A549 (cell line): Measurements from ENCODE around the gene TRIM54. TPM values are rescaled to one million over a fixed set of nuclear protein-coding genes. Genes with fewer than 3 reads are reported as not detected.

Experiments used
- ATAC-seq, 2 experiments: fragments of 200-7000 bp in 1 of 2; fragments of >200 bp in 1 of 2; cut with Nextera tagmentation in 1 of 2; cut with Tn5 transposase in 1 of 2; 3 replicates each; pipeline versions ENCODE4 v1.8.0 to v1.9.1; 2018 to 2020; ENCODE audit warnings: mild to moderate bottlenecking in 1 of 2, moderate library complexity in 1 of 2
- CTCF ChIA-PET: fragments of 300-600 bp; sonication (Branson Sonifier 250); formaldehyde crosslinking; extraction: SDS; loops from one replicate; lab custom pipeline; 2021; ENCODE audit warnings: antibody characterized with exemption, inconsistent platforms; lab: Yijun Ruan, JAX
- POLR2A ChIA-PET: fragments of 350-600 bp; formaldehyde crosslinking; extraction: SDS; loops from one replicate; lab custom pipeline; 2021; ENCODE audit warnings: antibody characterized with exemption, inconsistent platforms; lab: Yijun Ruan, JAX
- DNase-seq, 2 experiments: peaks; one replicate each; pipeline versions ENCODE4 v3.0.0 to v3.0.0-alpha.2; 2011 to 2016; ENCODE audit warnings: low read depth in 1 of 2, low spot score in 1 of 2
- FAIRE-seq: peaks from 2 replicates; lab custom pipeline; 2011; peaks lifted over from hg19 to GRCh38; lab: Jason Lieb, UNC
- H3K27ac ChIP-seq, 2 experiments: fragments of >200 bp; sonication (Bioruptor Twin); formaldehyde crosslinking; 3 replicates each; pipeline ENCODE4 v1.5.1; 2016 to 2017
- H3K4me1 ChIP-seq: fragments of >200 bp; sonication (Bioruptor Twin); formaldehyde crosslinking; 3 replicates; pipeline ENCODE4 v1.6.1; 2016
- H3K4me2 ChIP-seq: fragments of >200 bp; sonication (Bioruptor Twin); formaldehyde crosslinking; 3 replicates; pipeline ENCODE4 v1.6.1; 2016
- H3K4me3 ChIP-seq: fragments of >200 bp; sonication (Bioruptor Twin); formaldehyde crosslinking; 3 replicates; pipeline ENCODE4 v1.5.1; 2016
- H3K9me3 ChIP-seq: fragments of >200 bp; sonication (Bioruptor Twin); formaldehyde crosslinking; 3 replicates; pipeline ENCODE4 v1.6.1; 2016
- CBX2 ChIP-seq: fragments of 200-600 bp; sonication (generic); IDR thresholded peaks from 2 replicates; pipeline ENCODE4 v1.6.1; 2016; ENCODE audit warnings: low read depth, mild to moderate bottlenecking, borderline replicate concordance
- ESRRA ChIP-seq: fragments of 150-350 bp; IDR thresholded peaks from 2 replicates; pipeline ENCODE4 v1.6.1; 2014; ENCODE audit warnings: mild to moderate bottlenecking, low read length, borderline replicate concordance
- FOSL2 ChIP-seq, 2 experiments: fragments of 450-650 bp in 1 of 2; fragments of >200 bp in 1 of 2; sonication (Bioruptor Twin) in 1 of 2; formaldehyde crosslinking; IDR thresholded peaks; 2 replicates each; pipeline versions ENCODE4 v1.5.0 to v1.6.1; 2016 to 2020; ENCODE audit warnings: mild to moderate bottlenecking in 1 of 2, moderate library complexity in 1 of 2
- FOXS1 ChIP-seq: fragments of 250-450 bp; sonication (Bioruptor Pico); IDR thresholded peaks from 2 replicates; pipeline ENCODE4 v1.5.0; 2020; ENCODE audit warnings: mild to moderate bottlenecking, moderate library complexity
- HDAC2 ChIP-seq: fragments of 200-600 bp; sonication (generic); IDR thresholded peaks from 2 replicates; pipeline ENCODE4 v1.6.1; 2016
- HEYL ChIP-seq: fragments of 250-450 bp; sonication (Bioruptor Pico); IDR thresholded peaks from 2 replicates; pipeline ENCODE4 v1.8.0; 2021; ENCODE audit warnings: mild to moderate bottlenecking, moderate library complexity
- HOXA7 ChIP-seq: fragments of 250-450 bp; sonication (Bioruptor Pico); IDR thresholded peaks from 2 replicates; pipeline ENCODE4 v1.5.0; 2020; ENCODE audit warnings: mild to moderate bottlenecking, moderate library complexity
- JUN ChIP-seq, 2 experiments: fragments of >200 bp; sonication (Bioruptor Twin); formaldehyde crosslinking; IDR thresholded peaks; 2 replicates in 1 of 2; 3 replicates in 1 of 2; pipeline ENCODE4 v1.6.1; 2016 to 2017
- JUNB ChIP-seq: fragments of >200 bp; sonication (Bioruptor Twin); formaldehyde crosslinking; IDR thresholded peaks from 2 replicates; pipeline ENCODE4 v1.6.1; 2016
- MAFK ChIP-seq: fragments of 450-650 bp; IDR thresholded peaks from 2 replicates; pipeline ENCODE4 v1.6.1; 2014; ENCODE audit not compliant: partially characterized antibody
- NR3C1 ChIP-seq: fragments of >200 bp; sonication (Bioruptor Twin); formaldehyde crosslinking; IDR thresholded peaks from 3 replicates; pipeline ENCODE4 v1.6.1; 2017
- POLR2A ChIP-seq: IDR thresholded peaks from 2 replicates; pipeline ENCODE4 v1.6.1; 2012; ENCODE audit warnings: mild to moderate bottlenecking, low read length
- RFX5 ChIP-seq: fragments of 450-650 bp; IDR thresholded peaks from 2 replicates; pipeline ENCODE4 v1.7.1; 2014; ENCODE audit warnings: antibody characterized with exemption, mild to moderate bottlenecking, moderate library complexity
- SREBF2 ChIP-seq: fragments of 450-650 bp; IDR thresholded peaks from 2 replicates; pipeline ENCODE4 v1.6.1; 2014; ENCODE audit warnings: mild to moderate bottlenecking, moderate library complexity
- TFCP2L1 ChIP-seq: fragments of 250-450 bp; sonication (Bioruptor Pico); IDR thresholded peaks from 2 replicates; pipeline ENCODE4 v1.5.0; 2021; ENCODE audit warnings: mild to moderate bottlenecking
- ZNF302 ChIP-seq: fragments of 250-450 bp; sonication (Bioruptor Pico); IDR thresholded peaks from 2 replicates; pipeline ENCODE4 v1.9.0; 2021; ENCODE audit warnings: inconsistent platforms, mild to moderate bottlenecking, moderate library complexity
- WGBS: methylation state at CpG from one replicate; pipeline ENCODE4 v1.1.6; 2017; ENCODE audit errors: missing lambda C conversion rate; 5-methylcytosine and 5-hydroxymethylcytosine counted together
- polyA minus RNA-seq: library from RNA; depleted of rRNA, polyadenylated mRNA; stranded (reverse); fragments of >200 nt; gene quantifications from 2 replicates; pipeline ENCODE4 v1.2.3, GENCODE V29; 2011; rRNA and poly(A)+ RNA removed
- polyA plus RNA-seq, 4 experiments: library from polyadenylated mRNA; depleted of rRNA in 3 of 4; stranded (reverse); fragments of >200 nt; fragmentation: RNase III in 1 of 4; extraction: RNeasy Plus Mini Kit Qiagen cat#74134 plus additional on column Dnase treatment in 1 of 4; gene quantifications; 2 replicates in 3 of 4; 3 replicates in 1 of 4; pipeline ENCODE4 v1.2.3, GENCODE V29; 2011 to 2017
- TF ChIP-seq, protein P1 (sequence below): fragments of 200-600 bp; sonication (generic); IDR thresholded peaks from 2 replicates; pipeline ENCODE4 v1.6.1; 2016; ENCODE audit warnings: antibody characterized with exemption, mild to moderate bottlenecking, moderate library complexity
- TF ChIP-seq, protein P2 (sequence below): IDR thresholded peaks from 2 replicates; pipeline ENCODE4 v1.6.1; 2012
- TF ChIP-seq, protein P3 (sequence below): IDR thresholded peaks from 2 replicates; pipeline ENCODE4 v1.6.1; 2012
- TF ChIP-seq, protein P4 (sequence below): fragments of 250-450 bp; sonication (Bioruptor Pico); IDR thresholded peaks from 2 replicates; pipeline ENCODE4 v1.5.0; 2021; ENCODE audit warnings: mild to moderate bottlenecking, moderate library complexity, borderline replicate concordance
- TF ChIP-seq, protein P5 (sequence below): fragments of 450-650 bp; IDR thresholded peaks from 2 replicates; pipeline ENCODE4 v1.6.1; 2014; ENCODE audit warnings: antibody characterized with exemption

The TRIM54 gene, protein sequence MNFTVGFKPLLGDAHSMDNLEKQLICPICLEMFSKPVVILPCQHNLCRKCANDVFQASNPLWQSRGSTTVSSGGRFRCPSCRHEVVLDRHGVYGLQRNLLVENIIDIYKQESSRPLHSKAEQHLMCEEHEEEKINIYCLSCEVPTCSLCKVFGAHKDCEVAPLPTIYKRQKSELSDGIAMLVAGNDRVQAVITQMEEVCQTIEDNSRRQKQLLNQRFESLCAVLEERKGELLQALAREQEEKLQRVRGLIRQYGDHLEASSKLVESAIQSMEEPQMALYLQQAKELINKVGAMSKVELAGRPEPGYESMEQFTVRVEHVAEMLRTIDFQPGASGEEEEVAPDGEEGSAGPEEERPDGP
- polyA plus RNA-seq (2011; rRNA removed) (0.05 and 0.14 TPM in 2 replicates), polyA plus RNA-seq (2017; fragmentation: RNase III; extraction: RNeasy Plus Mini Kit Qiagen cat#74134 plus additional on column Dnase treatment) (0.07 to 0.13 TPM (median 0.11 TPM) in 3 replicates), polyA minus RNA-seq (0.19 and 0.29 TPM in 2 replicates)
- 0.11 and 0.17 TPM in 2 replicates for polyA plus RNA-seq (2012; cell fraction: cytosol; rRNA removed)
- 0.26 and 0.39 TPM in 2 replicates for polyA plus RNA-seq (2012; cell fraction: nucleus; rRNA removed)

DNA sequence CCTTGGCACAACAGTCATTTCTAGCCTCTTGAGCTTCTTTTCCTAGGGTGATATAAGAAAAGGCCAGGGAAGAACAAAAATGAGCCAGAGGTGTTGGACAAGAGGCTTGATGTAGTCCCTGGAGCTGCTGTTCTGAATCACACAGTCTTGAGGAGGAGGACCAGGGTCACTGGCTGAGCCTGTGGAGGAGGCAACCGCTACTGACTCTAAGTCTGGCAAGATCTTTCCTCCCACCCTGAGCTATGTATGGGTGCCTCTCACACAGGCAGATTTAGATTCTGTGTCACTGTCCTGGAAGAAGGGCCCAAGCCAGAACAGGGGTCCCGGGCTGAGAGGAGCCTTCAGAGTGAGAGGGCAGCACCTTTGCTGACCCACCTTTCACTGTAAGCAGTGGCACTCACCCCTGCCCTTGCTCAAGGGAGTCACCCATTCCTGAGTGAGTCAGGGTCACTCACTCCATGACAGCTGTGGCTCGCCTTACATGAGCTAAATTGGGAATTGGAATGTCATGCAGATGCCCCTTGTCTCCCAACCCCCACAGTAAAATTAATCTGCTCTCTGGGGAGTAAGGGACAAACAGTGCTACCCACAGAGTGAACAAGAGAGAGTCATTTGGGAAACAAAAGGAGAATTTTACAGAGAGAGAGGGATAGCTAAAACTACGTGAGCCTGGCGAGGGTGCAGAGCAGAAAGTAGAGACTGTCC is at the start of gene TRIM54:
TRIM54 (plus strand) TSS at position 575 of the 705 bp plus-strand sequence. CDS start 303 bp downstream, outside the sequence.
- peak within 1 kb of the TSS; percentile 51 for H3K4me2 ChIP-seq
- no peaks in the 10 kb centered on the region for H3K9me3 ChIP-seq
- TF ChIP-seq, protein P1, sequence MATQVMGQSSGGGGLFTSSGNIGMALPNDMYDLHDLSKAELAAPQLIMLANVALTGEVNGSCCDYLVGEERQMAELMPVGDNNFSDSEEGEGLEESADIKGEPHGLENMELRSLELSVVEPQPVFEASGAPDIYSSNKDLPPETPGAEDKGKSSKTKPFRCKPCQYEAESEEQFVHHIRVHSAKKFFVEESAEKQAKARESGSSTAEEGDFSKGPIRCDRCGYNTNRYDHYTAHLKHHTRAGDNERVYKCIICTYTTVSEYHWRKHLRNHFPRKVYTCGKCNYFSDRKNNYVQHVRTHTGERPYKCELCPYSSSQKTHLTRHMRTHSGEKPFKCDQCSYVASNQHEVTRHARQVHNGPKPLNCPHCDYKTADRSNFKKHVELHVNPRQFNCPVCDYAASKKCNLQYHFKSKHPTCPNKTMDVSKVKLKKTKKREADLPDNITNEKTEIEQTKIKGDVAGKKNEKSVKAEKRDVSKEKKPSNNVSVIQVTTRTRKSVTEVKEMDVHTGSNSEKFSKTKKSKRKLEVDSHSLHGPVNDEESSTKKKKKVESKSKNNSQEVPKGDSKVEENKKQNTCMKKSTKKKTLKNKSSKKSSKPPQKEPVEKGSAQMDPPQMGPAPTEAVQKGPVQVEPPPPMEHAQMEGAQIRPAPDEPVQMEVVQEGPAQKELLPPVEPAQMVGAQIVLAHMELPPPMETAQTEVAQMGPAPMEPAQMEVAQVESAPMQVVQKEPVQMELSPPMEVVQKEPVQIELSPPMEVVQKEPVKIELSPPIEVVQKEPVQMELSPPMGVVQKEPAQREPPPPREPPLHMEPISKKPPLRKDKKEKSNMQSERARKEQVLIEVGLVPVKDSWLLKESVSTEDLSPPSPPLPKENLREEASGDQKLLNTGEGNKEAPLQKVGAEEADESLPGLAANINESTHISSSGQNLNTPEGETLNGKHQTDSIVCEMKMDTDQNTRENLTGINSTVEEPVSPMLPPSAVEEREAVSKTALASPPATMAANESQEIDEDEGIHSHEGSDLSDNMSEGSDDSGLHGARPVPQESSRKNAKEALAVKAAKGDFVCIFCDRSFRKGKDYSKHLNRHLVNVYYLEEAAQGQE = no peak
- TF ChIP-seq POLR2A = no peak
- TF ChIP-seq, protein P2, sequence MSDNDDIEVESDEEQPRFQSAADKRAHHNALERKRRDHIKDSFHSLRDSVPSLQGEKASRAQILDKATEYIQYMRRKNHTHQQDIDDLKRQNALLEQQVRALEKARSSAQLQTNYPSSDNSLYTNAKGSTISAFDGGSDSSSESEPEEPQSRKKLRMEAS = no peak
- no peak for TF ChIP-seq ZNF302 (CRISPR knock-in tag)
- no peak for TF ChIP-seq HEYL (CRISPR knock-in tag)
- no peak for TF ChIP-seq JUNB
- no peak for TF ChIP-seq RFX5
- TF ChIP-seq, protein P3, sequence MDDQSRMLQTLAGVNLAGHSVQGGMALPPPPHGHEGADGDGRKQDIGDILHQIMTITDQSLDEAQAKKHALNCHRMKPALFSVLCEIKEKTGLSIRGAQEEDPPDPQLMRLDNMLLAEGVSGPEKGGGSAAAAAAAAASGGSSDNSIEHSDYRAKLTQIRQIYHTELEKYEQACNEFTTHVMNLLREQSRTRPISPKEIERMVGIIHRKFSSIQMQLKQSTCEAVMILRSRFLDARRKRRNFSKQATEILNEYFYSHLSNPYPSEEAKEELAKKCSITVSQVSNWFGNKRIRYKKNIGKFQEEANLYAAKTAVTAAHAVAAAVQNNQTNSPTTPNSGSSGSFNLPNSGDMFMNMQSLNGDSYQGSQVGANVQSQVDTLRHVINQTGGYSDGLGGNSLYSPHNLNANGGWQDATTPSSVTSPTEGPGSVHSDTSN = no peak
- no peak for TF ChIP-seq HDAC2
- TF ChIP-seq, protein P4, sequence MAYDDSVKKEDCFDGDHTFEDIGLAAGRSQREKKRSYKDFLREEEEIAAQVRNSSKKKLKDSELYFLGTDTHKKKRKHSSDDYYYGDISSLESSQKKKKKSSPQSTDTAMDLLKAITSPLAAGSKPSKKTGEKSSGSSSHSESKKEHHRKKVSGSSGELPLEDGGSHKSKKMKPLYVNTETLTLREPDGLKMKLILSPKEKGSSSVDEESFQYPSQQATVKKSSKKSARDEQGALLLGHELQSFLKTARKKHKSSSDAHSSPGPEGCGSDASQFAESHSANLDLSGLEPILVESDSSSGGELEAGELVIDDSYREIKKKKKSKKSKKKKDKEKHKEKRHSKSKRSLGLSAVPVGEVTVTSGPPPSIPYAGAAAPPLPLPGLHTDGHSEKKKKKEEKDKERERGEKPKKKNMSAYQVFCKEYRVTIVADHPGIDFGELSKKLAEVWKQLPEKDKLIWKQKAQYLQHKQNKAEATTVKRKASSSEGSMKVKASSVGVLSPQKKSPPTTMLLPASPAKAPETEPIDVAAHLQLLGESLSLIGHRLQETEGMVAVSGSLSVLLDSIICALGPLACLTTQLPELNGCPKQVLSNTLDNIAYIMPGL (CRISPR knock-in tag) = no peak
- TF ChIP-seq HOXA7 (CRISPR knock-in tag) = no peak
- TF ChIP-seq MAFK = no peak
- no peak for TF ChIP-seq FOXS1 (CRISPR knock-in tag)
- no peak for TF ChIP-seq CBX2
- no peak for DNase-seq
- CTCF ChIA-PET = interaction anchor here (0.7 to 12.1 kb wide), 25 partner anchors 14 to 436 kb away, joined by 3 to 394 read pairs (median 8); partner anchors contain the start of genes ABHD1 and SLC30A3
- peaks cover 26% of the 10 kb centered on the region for H3K4me1 ChIP-seq
- peak; percentile 37; a peak in 3 of 6 replicates for ATAC-seq
- no peak within 1 kb of the TSS for H3K4me3 ChIP-seq
- POLR2A ChIA-PET = no interaction called here
- H3K27ac ChIP-seq = peak within 1 kb of the TSS; percentile 38 to 75
- no peak for FAIRE-seq
- 86% methylated on average over 5 of the region's 5 CpGs for WGBS

DNA sequence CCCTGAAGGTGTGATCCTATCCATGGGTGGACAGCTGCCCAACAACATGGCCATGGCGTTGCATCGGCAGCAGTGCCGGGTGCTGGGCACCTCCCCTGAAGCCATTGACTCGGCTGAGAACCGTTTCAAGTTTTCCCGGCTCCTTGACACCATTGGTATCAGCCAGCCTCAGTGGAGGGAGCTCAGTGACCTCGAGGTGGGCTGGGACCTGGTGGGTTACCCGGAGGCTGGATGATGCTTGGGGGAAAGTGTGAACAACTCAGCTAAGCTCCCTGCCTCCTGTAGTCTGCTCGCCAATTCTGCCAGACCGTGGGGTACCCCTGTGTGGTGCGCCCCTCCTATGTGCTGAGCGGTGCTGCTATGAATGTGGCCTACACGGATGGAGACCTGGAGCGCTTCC is 48.9 kb upstream of the TRIM54 start:
- no peak for DNase-seq
- H3K27ac ChIP-seq = no peak overlapping the region
- no peak overlapping the region for H3K4me3 ChIP-seq
- WGBS = 96% methylated on average over 13 of the region's 14 CpGs
- POLR2A ChIA-PET = interaction anchor here (1.4 kb wide), 1 partner anchor 21 kb away, joined by 3 read pairs; the partner anchor contains the start of genes ATRAID and SLC5A6
- CTCF ChIA-PET = interaction anchor here (0.9 to 6.8 kb wide), 7 partner anchors 9 to 132 kb away, joined by 3 to 43 read pairs (median 5); partner anchors contain the start of gene SLC30A3
- no peak for FAIRE-seq
- H3K4me1 ChIP-seq = no peaks in the 10 kb centered on the region
- ATAC-seq = no peak
- no peak for TF ChIP-seq TFCP2L1
- TF ChIP-seq, protein P5, sequence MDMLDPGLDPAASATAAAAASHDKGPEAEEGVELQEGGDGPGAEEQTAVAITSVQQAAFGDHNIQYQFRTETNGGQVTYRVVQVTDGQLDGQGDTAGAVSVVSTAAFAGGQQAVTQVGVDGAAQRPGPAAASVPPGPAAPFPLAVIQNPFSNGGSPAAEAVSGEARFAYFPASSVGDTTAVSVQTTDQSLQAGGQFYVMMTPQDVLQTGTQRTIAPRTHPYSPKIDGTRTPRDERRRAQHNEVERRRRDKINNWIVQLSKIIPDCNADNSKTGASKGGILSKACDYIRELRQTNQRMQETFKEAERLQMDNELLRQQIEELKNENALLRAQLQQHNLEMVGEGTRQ = no peak
- TF ChIP-seq, protein P1 = no peak
- no peak for TF ChIP-seq ESRRA
- no peak for TF ChIP-seq HEYL (CRISPR knock-in tag)
- TF ChIP-seq RFX5 = no peak
- no peak for TF ChIP-seq JUN (IDR thresholded peaks at IDR 0.05)
- no peak for TF ChIP-seq FOSL2 (IDR thresholded peaks at IDR 0.05)
- no peak for TF ChIP-seq FOSL2 (CRISPR knock-in tag; IDR thresholded peaks at IDR 0.05)
- no peak for TF ChIP-seq NR3C1
- TF ChIP-seq FOXS1 (CRISPR knock-in tag) = no peak
- no peak for TF ChIP-seq SREBF2
- H3K4me2 ChIP-seq = no peak overlapping the region
- no peaks in the 10 kb centered on the region for H3K9me3 ChIP-seq
